Measurements from ENCODE around the gene MYH11.
"Not testable (repeated sequence)": the region's sequence is repeated elsewhere in the genome, so short reads cannot be mapped to it uniquely, and the experiment has no call there.

Gene MYH11

DNA sequence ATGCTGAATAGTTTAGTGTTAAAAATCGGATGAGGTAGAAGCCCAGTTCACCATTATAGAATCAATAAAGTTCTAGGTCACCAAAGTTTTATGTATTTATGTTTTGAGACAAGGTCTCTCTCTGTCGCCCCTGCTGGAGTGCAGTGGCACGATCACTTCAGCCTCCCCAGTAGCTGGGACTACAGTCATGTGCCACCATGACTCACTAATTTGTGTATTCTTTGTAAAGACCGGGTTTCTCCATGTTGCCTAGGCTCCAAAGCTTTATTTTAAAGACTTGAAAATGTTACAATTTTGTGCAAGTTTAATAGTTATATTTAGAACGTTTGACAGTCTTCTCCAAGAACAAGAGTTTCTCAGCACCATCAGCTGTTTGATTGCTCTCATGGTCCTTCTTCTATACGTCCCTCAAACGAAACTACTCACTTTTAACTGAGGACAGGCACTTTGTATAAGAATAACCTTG, 174.7 kb downstream of the MYH11 start:
- DNase-seq (ENCODE audit: low spot score) (peak; percentile 40), FAIRE-seq (peak; percentile 45)

DNA sequence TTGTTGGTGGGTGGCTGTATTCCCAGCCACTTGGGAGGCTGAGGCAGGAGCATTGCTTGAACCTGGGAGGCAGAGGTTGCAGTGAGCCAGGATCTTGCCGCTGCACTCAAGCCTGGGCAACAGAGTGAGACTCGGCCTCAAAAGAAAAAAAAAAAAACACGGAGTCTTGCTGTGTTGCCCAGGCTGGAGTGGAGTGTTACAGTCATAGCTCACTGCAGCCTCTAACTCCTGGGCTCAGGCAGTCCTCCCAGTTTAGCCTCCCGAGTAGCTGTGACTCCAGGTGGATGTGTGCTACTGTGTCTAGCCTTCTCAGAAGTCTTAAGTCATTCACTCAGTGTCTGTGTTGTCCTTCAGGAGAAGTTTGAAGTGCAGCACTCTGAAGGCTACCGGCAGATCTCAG, 179.4 kb downstream of the MYH11 start:
- DNase-seq (ENCODE audit: low spot score): no peak
- no peak for FAIRE-seq

DNA sequence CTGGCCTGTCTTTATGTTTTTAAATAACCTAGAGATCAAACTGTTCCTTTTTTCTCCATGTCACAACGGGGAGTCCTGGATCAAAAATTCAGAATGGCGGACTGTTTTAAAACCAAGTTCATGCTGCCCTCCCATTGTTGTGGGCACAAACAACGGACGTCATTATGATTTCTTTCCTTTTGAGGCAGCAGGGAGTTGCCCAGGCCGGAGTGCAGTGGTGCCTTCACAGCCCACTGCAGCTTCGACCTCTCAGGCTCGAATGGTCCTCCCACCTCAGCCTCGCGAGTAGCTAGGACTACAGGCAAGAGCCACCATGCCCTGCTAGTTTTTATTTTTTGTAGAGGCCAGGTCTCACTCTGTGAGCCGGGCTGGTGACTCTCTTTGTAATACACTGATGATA, 180.3 kb downstream of the MYH11 start:
- FAIRE-seq (no peak), DNase-seq (ENCODE audit: low spot score) (no peak)

DNA sequence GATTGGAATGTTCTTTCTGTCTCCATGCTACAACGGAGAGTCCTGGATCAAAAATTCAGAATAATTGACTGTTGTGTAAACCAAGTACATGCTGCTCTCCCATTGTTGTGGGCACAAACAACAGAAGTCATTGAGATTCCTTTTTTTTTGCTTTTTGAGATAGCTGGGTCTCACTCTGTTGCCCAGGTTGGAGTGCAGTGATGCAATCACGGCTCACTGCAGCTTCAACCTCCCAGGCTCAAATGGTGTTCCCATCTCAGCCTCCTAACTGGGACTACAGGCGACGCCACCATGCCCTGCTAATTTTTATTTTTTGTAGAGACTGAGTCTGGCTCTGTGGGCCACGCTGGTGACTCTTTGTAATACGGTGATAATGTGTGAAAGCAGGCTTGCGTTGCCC, 182.3 kb downstream of the MYH11 start:
- DNase-seq (ENCODE audit: low spot score): no peak
- no peak for FAIRE-seq

DNA sequence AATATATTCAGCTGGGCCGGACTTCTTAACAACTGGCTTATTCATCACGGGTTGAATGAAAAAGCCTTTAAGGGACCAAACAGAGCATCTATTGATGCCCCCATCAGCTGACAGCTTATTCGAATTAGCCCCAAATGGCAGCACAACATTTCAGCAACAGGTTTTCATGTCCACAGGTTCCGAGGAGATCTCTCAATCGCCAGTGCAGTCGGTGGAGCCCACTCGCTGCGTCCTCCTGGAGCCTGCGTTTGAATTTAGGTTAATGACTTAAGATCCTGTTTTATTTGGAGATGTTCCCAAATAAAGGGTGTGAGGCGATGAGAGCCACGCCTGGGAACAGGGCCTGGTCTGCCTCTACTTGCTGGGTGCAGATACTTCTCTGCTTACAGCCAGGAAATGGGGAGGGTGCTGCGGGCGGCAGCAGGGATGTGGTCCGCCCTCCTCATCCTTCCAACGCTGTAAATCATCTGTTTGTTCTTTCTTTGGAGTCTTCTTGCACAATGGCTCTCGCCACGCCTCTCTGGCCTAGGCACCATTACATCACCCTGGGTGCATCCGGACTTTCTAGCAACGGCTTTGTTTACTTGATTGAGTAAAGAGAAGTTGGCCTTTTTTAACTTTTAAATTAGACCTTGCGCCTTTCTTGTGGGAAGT, 184.2 kb downstream of the MYH11 start:
- peak; percentile 86 for DNase-seq (ENCODE audit: low spot score)
- no peak for FAIRE-seq

DNA sequence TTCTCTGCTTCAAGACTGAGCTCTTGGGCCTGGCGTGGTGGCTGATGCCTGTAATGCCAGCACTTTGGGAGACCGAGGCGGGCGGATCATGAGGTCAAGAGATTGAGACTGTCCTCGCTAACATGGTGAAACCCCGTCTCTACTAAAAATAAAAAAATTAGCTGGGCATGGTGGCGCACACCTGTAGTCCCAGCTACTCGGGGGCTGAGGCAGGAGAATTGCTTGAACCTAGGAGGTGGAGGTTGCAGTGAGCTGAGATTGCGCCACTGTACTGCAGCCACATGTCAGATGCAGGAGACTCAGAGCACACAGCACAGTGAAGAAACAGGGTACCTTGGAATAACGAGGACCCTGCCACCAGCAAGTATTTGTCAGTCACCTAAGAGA, 184.7 kb downstream of the MYH11 start:
- not testable (repeated sequence) for FAIRE-seq; DNase-seq (ENCODE audit: low spot score)

DNA sequence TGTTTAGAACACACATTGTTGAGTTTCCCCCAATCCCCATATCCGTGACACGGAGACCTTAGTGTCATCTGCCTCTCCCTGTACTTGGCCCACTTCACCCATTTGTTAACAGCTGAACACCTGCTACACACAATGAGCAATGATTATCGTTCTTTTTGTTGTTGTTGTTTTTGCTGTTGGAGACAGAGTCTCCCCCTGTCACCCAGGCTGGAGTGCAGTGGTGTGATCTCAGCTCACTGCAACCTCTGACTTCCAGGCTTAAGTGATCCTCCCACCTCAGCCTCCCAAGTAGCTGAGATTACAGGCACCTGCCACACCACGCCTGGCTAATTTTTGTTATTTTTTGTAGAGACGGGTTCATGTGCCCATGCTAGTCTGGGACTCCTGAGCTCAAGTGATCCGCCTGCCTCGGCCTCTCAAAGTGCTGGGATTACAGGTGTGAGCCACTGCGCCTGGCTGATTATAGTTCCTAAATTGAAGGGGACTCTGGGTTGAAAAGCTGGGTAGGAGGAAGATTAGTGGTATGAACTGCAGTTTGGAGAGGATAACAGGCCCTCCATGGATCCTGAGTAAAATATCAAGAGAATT, 185.2 kb downstream of the MYH11 start:
- DNase-seq (ENCODE audit: low spot score) (no peak), FAIRE-seq (no peak)

DNA sequence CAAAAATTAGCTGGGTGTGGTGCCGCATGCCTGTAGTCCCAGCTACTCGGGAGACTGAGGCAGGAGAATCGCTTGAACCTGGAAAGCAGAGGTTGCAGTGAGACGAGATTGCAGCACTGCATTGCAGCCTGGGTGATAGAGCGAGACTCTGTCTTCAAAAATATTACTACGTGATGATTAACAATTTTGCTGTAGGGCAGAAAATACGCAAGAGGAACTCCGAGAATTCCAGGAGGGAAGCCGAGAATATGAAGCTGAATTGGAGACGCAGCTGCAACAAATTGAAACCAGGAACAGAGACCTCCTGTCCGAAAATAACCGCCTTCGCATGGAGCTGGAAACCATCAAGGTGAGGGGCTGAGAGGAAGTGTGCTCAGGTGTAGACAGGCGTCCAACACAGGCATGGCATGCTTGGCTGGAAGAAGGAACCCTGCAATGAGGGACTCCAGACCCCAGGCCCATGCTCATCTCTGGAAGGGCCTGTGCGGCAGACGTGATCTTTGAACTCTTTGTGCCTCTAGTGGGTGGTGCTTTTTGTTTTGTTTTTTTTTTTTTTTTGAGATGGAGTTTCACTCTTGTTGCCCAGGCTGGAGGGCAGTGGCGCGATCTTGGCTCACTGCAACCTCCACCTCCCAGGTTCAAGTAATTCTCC, 189.6 kb downstream of the MYH11 start:
- DNase-seq (ENCODE audit: low spot score): no peak
- no peak for FAIRE-seq

DNA sequence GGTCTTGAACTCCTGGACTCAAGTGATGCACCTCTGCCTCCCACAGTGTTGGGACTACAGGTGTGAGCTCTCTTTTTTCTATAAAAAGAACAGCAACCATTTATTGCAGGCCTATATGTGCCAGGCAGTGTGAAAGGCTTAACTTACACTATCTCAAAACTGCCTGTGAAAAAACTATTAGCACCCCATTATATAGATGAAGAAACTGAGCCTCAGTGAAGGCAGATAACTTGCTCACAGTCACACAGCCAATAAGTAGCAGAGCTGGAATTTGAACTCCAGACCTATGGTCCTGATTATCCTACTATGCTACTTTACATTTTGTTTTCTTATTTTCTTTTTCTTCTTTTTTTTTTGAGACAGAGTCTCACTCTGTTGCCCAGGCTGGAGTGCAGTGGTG, 191.7 kb downstream of the MYH11 start:
- DNase-seq (ENCODE audit: low spot score) (no peak), FAIRE-seq (no peak)

DNA sequence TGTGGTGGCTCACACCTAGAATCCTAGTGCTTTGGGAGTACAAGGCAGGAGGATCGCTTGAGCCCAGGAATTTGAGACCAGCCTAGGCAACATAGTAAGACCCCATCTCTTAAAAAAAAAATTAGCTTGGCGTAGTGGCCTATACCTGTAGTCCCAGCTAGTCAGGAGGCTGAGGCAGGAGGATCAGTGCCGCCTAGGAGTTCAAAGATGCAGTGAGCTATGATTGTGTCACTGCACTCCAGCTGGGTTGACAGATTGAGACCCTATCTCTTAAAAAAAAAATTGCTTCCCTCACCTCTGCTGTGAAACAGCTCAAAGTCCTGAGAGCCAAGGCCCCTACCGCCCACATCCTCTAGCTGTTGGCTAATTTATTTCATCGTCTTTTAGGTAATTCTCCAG, 196.6 kb downstream of the MYH11 start:
- FAIRE-seq (no peak), DNase-seq (ENCODE audit: low spot score) (no peak)

DNA sequence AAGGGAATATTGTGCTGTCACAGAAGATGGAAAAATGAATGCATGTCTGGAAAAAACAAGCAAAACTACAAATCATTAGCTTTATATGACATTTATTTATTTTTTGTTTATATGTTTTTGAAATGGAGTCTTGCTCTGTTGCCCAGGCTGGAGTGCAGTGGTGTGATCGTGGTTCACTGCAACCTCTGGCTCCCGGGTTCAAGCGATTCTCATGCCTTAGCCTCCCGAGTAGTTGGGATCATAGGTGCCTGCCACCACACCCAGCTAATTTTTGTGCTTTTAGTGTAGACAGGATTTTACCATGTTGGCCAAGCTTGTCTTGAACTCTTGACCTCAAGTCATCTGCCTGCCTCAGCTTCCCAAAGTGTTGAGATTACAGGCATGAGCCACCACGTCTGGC, 198.3 kb downstream of the MYH11 start:
- no peak for DNase-seq (ENCODE audit: low spot score)
- no peak for FAIRE-seq

DNA sequence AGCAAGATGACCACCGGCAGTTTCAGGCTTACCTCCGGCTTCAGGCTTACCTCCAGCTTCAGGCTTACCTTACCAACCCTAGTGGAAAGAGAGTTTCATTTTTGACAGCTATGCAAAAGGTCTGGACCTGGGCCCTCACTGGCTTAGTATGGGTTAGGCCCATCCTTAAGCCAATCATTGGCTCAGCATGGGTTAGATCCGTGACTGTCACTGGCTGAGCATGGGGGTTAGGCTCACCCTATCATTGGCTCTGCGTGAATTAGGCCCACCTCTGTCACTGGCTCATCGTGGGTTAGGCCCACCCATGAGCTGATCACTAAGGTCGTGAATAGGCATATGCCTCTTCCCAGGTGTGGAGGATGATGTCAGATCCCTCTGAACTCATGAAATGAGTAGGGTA, 198.7 kb downstream of the MYH11 start:
- DNase-seq (ENCODE audit: low spot score): no peak
- FAIRE-seq: no peak

DNA sequence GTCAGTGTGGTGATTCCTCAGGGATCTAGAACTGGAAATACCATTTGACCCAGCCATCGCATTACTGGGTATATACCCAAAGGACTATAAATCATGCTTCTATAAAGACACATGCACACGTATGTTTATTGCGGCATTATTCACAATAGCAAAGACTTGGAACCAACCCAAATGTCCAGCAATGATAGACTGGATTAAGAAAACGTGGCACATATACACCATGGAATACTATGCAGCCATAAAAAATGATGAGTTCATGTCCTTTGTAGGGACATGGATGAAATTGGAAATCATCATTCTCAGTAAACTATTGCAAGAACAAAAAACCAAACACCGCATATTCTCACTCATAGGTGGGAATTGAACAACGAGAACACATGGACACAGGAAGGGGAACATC, 201.3 kb downstream of the MYH11 start:
- not testable (repeated sequence) for FAIRE-seq; DNase-seq (ENCODE audit: low spot score)

DNA sequence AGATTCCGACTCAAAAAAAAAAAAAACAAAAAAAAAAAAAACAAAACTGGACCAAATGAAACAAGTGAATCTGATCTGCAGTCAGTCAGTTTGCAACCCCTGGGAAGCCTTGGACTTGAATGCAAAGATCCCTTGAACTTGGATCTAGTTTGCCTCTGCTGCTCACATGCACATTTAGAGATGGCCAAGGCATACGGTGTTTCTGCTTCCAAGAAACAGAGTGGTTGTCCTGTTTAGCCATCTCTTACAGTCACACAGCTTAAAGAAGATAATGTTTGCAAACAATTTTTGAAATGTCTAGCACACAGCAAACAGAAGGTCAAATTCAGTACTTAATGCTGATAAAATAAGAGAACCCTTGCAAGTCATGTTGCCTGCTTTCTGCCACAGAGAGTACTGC, 202.2 kb downstream of the MYH11 start:
- FAIRE-seq (no peak), DNase-seq (ENCODE audit: low spot score) (no peak)

DNA sequence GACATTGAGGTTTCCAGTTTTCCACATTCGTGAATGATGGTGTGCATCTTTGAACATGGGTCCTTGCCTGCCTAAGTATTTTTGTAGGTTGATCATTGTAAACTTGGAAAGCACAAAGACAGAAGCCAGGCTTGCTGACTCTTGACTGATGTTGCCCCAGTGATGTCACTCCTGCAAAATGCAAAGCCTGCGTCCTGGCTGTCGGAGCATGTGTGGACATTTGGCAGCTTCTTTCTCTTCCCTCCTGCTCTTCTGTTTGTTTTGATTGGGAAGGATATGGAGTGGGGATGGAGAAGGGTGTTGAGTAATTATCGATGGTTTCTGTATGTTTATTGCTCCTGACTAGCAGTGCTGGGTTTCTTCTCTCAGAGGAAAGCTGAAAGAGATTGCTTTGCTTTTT, 203.6 kb downstream of the MYH11 start:
- DNase-seq (ENCODE audit: low spot score): no peak
- no peak for FAIRE-seq

All from RCC 7860 (cell line).